NB4 (cell line): ENCODE measurements around the gene SEMA3F.

Source experiments
- DNase-seq: peaks from one replicate; pipeline ENCODE4 v3.0.0; 2010; ENCODE audit warnings: low read depth
- H3K4me3 ChIP-seq: one replicate; pipeline ENCODE4 v1.5.1; 2011; ENCODE audit warnings: mild to moderate bottlenecking, low read depth, low read length, moderate library complexity
- MYC ChIP-seq: IDR thresholded peaks from 2 replicates; pipeline ENCODE4 v1.6.1; 2011; ENCODE audit warnings: low read depth, low read length
- POLR2A ChIP-seq: IDR thresholded peaks from 2 replicates; pipeline ENCODE4 v1.6.1; 2011; ENCODE audit warnings: mild to moderate bottlenecking; ENCODE audit not compliant: insufficient read length; ENCODE audit errors: extremely low read depth
- TF ChIP-seq, protein P1 (sequence below): IDR thresholded peaks from one replicate; pipeline ENCODE4 v1.5.1; 2012; ENCODE audit warnings: low read depth, low read length
- TF ChIP-seq, protein P2 (sequence below): IDR thresholded peaks from 2 replicates; pipeline ENCODE4 v1.6.1; 2011; ENCODE audit warnings: low read depth, low read length

Gene SEMA3F

DNA sequence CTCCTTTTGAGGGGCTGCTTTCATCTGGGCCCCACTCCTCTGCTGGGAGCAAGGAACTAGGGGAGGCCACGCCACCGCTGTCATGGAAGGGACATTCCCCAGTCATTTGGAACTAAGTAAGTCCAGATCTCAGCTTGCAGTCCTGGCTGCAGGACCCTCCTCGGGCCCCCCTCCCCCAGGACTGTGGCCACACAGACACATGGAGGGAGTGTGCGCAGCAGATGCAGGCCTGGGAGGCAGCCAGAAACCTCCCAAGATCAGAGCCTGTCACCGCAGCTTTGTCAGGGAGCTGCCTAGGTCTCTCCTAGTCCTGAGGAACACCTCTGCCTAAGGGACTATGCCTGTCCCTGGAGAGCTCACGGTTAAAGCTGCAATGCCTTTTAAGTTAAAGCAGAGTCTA lies 7.3 kb upstream of the SEMA3F start:
- DNase-seq, result no peak
- H3K4me3 ChIP-seq, result no peak overlapping the region
- TF ChIP-seq, protein P1, sequence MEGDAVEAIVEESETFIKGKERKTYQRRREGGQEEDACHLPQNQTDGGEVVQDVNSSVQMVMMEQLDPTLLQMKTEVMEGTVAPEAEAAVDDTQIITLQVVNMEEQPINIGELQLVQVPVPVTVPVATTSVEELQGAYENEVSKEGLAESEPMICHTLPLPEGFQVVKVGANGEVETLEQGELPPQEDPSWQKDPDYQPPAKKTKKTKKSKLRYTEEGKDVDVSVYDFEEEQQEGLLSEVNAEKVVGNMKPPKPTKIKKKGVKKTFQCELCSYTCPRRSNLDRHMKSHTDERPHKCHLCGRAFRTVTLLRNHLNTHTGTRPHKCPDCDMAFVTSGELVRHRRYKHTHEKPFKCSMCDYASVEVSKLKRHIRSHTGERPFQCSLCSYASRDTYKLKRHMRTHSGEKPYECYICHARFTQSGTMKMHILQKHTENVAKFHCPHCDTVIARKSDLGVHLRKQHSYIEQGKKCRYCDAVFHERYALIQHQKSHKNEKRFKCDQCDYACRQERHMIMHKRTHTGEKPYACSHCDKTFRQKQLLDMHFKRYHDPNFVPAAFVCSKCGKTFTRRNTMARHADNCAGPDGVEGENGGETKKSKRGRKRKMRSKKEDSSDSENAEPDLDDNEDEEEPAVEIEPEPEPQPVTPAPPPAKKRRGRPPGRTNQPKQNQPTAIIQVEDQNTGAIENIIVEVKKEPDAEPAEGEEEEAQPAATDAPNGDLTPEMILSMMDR, result no peak
- TF ChIP-seq, protein P2, sequence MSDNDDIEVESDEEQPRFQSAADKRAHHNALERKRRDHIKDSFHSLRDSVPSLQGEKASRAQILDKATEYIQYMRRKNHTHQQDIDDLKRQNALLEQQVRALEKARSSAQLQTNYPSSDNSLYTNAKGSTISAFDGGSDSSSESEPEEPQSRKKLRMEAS, result no peak
- TF ChIP-seq POLR2A (no peak), MYC (no peak)

DNA sequence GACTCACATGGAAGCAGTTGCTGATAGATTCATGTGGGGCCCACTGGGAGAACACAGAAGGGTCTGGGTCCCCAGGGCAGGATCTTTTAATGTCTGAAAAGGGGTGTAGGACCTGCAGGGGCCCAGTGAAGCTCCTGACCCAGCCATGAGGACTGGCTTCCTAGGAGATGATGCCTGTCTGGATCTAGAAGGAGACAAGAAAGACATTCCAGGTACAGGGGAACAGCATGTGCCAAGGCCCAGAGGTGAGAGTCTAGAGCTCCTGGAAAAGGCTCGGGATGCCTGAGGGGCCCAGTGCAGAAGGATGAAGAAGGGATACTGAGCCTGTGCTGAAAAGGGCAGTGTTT lies 4.7 kb upstream of the SEMA3F start:
- no peak for DNase-seq
- H3K4me3 ChIP-seq, result no peak overlapping the region
- TF ChIP-seq, protein P2, result no peak

DNA sequence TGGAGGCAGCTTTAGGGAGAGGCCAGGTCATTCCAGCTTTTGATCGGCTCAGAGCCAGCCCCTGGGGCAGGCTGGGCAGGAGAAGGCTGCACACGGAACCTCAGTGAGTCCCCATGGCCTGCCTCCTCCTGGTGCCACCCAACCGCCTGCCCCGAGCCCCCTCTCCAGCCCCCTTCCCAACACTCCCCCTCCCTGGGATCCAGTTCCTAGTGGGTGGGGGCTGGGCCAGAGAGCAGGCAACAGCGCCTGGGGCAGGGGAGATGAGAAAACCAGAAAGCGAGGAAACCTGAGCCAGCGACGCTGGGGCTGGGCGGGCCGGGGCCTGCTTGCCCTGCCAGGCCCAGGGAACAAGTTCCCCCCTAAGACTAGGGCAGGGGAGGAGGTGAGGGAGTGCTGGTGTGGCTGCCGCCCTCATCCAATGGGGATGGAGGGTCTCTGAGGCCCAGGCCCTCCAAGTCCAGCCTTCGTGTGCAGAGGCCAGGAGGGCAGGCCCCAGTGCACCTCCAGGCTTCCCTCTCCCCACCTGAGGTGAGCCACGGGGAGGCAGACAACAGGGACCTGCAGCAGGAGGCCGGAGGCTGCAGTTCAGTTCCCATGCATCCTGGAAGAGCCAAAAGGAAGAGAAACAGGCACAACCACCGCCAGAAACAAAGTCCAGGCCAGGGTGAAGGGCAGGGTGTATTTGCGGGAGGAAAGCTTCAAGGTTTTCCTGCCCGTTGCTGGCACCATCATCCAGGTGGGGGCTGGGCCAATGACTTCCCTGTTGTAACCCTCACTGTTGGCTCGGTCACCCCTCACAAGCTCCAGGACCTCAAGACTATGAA lies 4.0 kb upstream of the SEMA3F start:
- H3K4me3 ChIP-seq, result no peak overlapping the region
- DNase-seq, result no peak
- TF ChIP-seq MYC (no peak), POLR2A (no peak)
- TF ChIP-seq, protein P2, result no peak
- TF ChIP-seq, protein P1, result no peak

DNA sequence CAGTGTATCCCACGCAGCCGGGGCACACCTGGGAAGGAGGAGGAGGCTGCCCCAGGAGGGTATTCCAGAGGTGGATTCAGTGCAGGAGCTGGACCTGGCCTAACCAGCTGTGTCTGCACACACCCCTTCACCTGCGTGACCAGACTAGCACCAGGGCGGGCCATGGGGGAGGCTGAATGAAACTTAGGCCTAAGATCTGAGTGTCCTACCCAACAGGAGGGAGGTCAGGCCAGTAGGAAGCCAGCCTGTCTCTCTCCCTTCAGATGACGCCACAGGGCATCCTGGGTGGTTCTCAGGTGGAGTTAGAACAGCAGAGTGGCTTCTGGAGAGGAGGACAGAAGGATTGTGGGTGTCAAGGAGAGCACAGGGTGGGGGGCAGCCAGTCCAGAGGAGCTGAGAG lies 3.4 kb upstream of the SEMA3F start:
- TF ChIP-seq POLR2A, result no peak
- no peak for TF ChIP-seq MYC
- TF ChIP-seq, protein P1, result no peak
- TF ChIP-seq, protein P2, result no peak
- no peak overlapping the region for H3K4me3 ChIP-seq
- DNase-seq, result no peak

DNA sequence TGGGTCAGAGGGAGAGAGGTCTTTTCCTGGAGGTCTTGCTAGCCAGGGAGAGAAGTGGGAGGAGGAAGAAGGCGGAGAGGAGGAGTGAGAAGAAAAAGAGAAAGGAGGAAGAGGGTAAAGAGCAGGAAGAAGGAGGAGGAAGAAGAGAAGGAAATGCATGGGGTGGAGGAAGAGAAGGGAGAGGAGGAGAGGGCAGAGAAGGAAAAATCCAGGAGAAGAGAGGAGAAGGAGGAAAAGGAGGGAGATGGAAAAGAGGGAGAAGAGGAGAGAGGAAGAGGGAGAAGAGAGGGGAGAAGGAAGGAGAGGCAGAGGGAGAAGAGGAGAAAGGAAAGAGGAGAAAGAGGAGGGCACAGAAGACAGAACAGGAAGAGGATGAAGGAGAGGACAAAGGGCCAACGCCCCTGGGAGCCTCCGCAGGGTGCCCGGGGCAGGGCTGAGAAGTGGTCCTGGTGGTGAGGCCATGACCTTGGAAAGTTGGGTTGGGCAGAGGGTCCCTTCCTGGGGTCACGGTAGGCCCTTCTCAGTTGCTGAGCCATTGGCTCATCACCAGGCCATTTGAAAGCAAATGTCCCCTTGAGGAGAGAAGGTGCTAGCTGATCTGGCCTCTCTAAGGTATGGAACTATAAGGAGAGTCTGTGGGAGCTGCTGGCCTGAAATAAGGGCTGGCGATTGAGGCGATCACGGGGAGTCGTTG lies 1.2 kb upstream of the SEMA3F start:
- DNase-seq, result no peak
- no peak overlapping the region for H3K4me3 ChIP-seq
- TF ChIP-seq POLR2A, result no peak
- no peak for TF ChIP-seq MYC
- TF ChIP-seq, protein P1, result no peak
- TF ChIP-seq, protein P2, result no peak

DNA sequence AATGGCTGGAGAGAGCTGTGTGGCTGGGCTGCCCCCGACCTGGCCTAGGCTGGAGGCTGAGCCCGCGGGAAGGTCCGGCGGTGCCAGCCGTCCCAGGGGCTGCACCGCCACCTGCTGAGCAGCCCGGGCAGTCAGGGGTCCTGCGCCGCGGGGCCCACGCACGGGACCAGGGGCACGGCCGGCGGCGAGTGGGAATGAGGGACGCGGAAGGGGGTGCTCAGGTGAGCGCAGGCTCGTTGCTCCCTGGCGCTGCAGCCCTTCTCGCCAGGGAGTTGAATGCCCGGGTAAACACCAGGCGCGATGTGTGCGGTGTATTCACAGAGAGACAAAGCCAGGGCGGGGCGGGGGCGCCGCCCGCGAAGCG lies 666 bp upstream of the SEMA3F start:
- TF ChIP-seq, protein P1, result no peak
- TF ChIP-seq, protein P2, result no peak
- TF ChIP-seq MYC, result no peak
- no peak for TF ChIP-seq POLR2A
- no peak for DNase-seq
- no peak overlapping the region for H3K4me3 ChIP-seq
